Loucy (cell line): Measurements from ENCODE around the gene FMNL1.

Experiments
- H2AFZ ChIP-seq: fragments of 200-600 bp; sonication (generic); 2 replicates; pipeline ENCODE4 v1.6.0; 2016; ENCODE audit warnings: antibody characterized with exemption, mild to moderate bottlenecking, low read length, moderate library complexity
- H3F3A ChIP-seq: fragments of 200-600 bp; 2 replicates; pipeline ENCODE4 v1.6.0; 2016; ENCODE audit warnings: antibody characterized with exemption, low read depth, mild to moderate bottlenecking
- H3K27me3 ChIP-seq: fragments of 200-600 bp; sonication (generic); 2 replicates; pipeline ENCODE4 v1.6.1; 2014; ENCODE audit warnings: low read length, mild to moderate bottlenecking; ENCODE audit not compliant: insufficient read depth, poor library complexity, severe bottlenecking
- H3K36me3 ChIP-seq: fragments of 200-600 bp; sonication (generic); 2 replicates; pipeline ENCODE4 v1.6.1; 2016; ENCODE audit warnings: low read length; ENCODE audit not compliant: insufficient read depth
- H3K4me1 ChIP-seq: fragments of 200-600 bp; sonication (generic); 2 replicates; pipeline ENCODE4 v1.5.1; 2014; ENCODE audit warnings: low read length, mild to moderate bottlenecking; ENCODE audit not compliant: insufficient read depth, poor library complexity, severe bottlenecking
- H3K4me2 ChIP-seq: fragments of 200-600 bp; sonication (generic); 2 replicates; pipeline ENCODE4 v1.6.0; 2014; ENCODE audit warnings: antibody characterized with exemption, low read length, low read depth, mild to moderate bottlenecking; ENCODE audit not compliant: poor library complexity, severe bottlenecking
- H3K4me3 ChIP-seq: fragments of 200-600 bp; sonication (generic); 2 replicates; pipeline ENCODE4 v1.5.1; 2014; ENCODE audit warnings: low read length, mild to moderate bottlenecking, mixed read lengths; ENCODE audit not compliant: poor library complexity, severe bottlenecking
- H3K79me2 ChIP-seq: fragments of 200-600 bp; sonication (generic); 2 replicates; pipeline ENCODE4 v1.6.1; 2014; ENCODE audit warnings: low read length; ENCODE audit not compliant: insufficient read depth
- H3K9ac ChIP-seq: fragments of 200-600 bp; sonication (generic); 2 replicates; pipeline ENCODE4 v1.6.0; 2014; ENCODE audit warnings: mild to moderate bottlenecking, low read depth, low read length, moderate library complexity; ENCODE audit not compliant: poor library complexity, severe bottlenecking
- H3K9me2 ChIP-seq: fragments of 200-600 bp; sonication (generic); replicated peaks from 2 replicates; pipeline ENCODE4 v1.6.1; 2016; ENCODE audit warnings: low read depth, low read length, mixed read lengths
- H3K9me3 ChIP-seq: fragments of 200-600 bp; sonication (generic); 2 replicates; pipeline ENCODE4 v1.6.1; 2014; ENCODE audit warnings: mild to moderate bottlenecking, antibody characterized with exemption, low read length, low read depth; ENCODE audit not compliant: insufficient read depth
- H4K20me1 ChIP-seq: fragments of 200-600 bp; sonication (generic); 2 replicates; pipeline ENCODE4 v1.6.0; 2014; ENCODE audit warnings: antibody characterized with exemption, low read length, mild to moderate bottlenecking; ENCODE audit not compliant: insufficient read depth, poor library complexity, severe bottlenecking
- EZH2phosphoT487 ChIP-seq: fragments of 200-600 bp; IDR thresholded peaks from 2 replicates; pipeline ENCODE4 v1.6.1; 2018; ENCODE audit warnings: antibody characterized with exemption, mild to moderate bottlenecking, moderate library complexity, borderline replicate concordance
- TF ChIP-seq, protein P1 (sequence below): fragments of 200-600 bp; sonication (generic); conservative IDR thresholded peaks from 2 replicates; pipeline ENCODE4 v1.5.1; 2014; ENCODE audit warnings: mild to moderate bottlenecking, antibody characterized with exemption, low read length

The FMNL1 gene

DNA sequence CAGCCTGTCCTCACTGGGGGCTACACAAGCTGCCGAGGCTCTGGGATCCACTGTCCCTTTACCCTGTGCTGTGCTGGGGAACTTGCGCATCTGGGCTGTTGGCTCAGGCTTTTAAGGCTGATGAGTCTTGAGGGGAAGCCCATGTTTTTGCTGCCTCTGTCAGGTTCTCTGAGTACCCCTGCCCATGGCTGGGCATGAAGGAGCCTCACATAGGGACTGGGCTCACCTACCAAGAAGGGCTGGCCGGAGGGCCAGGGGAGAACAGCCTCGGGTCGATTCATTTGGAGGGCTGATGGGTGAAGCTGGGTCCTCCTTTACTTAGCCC is 14.6 kb downstream of the FMNL1 start:
- H3K4me2 ChIP-seq = no peak overlapping the region
- peaks cover 36% of the 10 kb centered on the region for H3K79me2 ChIP-seq
- peaks cover 40% of the 10 kb centered on the region for H4K20me1 ChIP-seq
- TF ChIP-seq, protein P1, sequence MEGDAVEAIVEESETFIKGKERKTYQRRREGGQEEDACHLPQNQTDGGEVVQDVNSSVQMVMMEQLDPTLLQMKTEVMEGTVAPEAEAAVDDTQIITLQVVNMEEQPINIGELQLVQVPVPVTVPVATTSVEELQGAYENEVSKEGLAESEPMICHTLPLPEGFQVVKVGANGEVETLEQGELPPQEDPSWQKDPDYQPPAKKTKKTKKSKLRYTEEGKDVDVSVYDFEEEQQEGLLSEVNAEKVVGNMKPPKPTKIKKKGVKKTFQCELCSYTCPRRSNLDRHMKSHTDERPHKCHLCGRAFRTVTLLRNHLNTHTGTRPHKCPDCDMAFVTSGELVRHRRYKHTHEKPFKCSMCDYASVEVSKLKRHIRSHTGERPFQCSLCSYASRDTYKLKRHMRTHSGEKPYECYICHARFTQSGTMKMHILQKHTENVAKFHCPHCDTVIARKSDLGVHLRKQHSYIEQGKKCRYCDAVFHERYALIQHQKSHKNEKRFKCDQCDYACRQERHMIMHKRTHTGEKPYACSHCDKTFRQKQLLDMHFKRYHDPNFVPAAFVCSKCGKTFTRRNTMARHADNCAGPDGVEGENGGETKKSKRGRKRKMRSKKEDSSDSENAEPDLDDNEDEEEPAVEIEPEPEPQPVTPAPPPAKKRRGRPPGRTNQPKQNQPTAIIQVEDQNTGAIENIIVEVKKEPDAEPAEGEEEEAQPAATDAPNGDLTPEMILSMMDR = no peak
- no peak for TF ChIP-seq EZH2phosphoT487
- no peaks in the 10 kb centered on the region for H3K9me3 ChIP-seq
- H3K36me3 ChIP-seq = peaks cover 86% of the 10 kb centered on the region; the same call in 1 of the 2 replicates
- no peaks in the 10 kb centered on the region for H3K9me2 ChIP-seq
- H3K4me3 ChIP-seq = no peak overlapping the region
- no peak overlapping the region for H3K9ac ChIP-seq
- H2AFZ ChIP-seq = no peak overlapping the region
- H3K4me1 ChIP-seq = peaks cover 4% of the 10 kb centered on the region
- H3K27me3 ChIP-seq = no peaks in the 10 kb centered on the region
- H3F3A ChIP-seq = no peaks in the 10 kb centered on the region

DNA sequence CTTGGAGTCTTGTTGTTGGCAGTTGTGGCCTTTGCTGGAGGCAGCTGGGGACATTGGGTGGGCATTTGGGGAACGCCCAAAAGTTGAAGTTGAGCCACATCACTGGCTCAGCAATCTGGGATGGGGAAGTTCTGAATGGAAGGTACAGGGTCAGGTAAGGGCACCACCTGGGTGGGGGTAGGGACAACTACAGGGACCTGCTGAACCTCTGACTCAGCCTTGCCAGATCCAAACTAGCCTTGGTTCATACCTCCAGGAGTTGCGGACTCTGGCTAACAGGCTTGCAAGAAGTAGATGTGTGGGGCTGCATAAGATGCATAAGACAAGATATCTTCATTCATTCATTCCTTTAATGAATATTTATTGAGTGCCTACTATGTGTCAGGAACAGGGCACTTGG is 16.0 kb downstream of the FMNL1 start:
- H3K27me3 ChIP-seq = no peaks in the 10 kb centered on the region
- H3K36me3 ChIP-seq = peaks cover 89% of the 10 kb centered on the region; the same call in 1 of the 2 replicates
- H3K9me3 ChIP-seq = no peaks in the 10 kb centered on the region
- H3F3A ChIP-seq = no peaks in the 10 kb centered on the region
- peaks cover 25% of the 10 kb centered on the region for H4K20me1 ChIP-seq
- no peak overlapping the region for H2AFZ ChIP-seq
- H3K79me2 ChIP-seq = peaks cover 22% of the 10 kb centered on the region
- no peak overlapping the region for H3K9ac ChIP-seq
- H3K4me2 ChIP-seq = no peak overlapping the region
- H3K4me1 ChIP-seq = no peaks in the 10 kb centered on the region
- no peak overlapping the region for H3K4me3 ChIP-seq
- TF ChIP-seq, protein P1 = no peak
- TF ChIP-seq EZH2phosphoT487 = no peak
- no peaks in the 10 kb centered on the region for H3K9me2 ChIP-seq

DNA sequence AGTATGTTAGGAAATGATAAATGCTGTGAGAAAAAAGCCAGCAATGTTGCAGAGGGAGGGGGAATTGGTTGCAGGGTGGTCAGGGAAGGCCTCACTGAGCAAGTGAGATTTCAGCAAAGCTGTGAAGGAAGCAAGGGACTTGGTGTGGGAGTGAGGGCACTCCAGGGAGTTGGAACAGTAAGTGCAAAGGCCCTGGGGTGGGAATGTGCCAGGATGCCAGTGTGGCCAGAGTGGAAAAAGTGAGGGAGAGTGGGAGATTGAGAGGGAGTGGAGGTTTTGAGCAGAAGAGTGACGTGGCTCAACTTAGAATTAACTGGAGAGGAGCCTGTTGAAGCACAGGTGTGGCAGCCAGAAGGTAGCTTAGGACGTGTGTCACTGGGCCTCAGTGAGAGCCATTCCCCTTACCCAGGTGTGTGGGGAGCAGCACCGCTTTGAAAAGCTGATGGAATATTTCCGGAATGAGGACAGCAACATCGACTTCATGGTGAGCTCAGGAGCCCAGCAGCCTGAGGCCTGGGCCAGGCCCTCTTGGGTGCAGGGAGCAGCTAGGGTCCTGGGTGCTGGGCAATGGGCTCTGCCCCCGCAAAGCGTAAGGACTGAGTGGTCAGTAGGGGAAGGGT is 16.6 kb downstream of the FMNL1 start:
- Histone ChIP-seq H3K4me1 (no peaks in the 10 kb centered on the region), H3K9me3 (no peaks in the 10 kb centered on the region), H3K4me3 (no peak overlapping the region), H3K36me3 (peaks cover 89% of the 10 kb centered on the region; the same call in 1 of the 2 replicates), H2AFZ (no peak overlapping the region), H3K9ac (no peak overlapping the region), H3K27me3 (no peaks in the 10 kb centered on the region), H3K79me2 (peaks cover 16% of the 10 kb centered on the region; the same call in 1 of the 2 replicates), H3K4me2 (no peak overlapping the region), H3F3A (no peaks in the 10 kb centered on the region), H4K20me1 (peaks cover 20% of the 10 kb centered on the region), H3K9me2 (no peaks in the 10 kb centered on the region)
- TF ChIP-seq, protein P1 = no peak
- no peak for TF ChIP-seq EZH2phosphoT487
